Dedifferentiated amniotic fluid mesenchymal stem cell (primary cell): ENCODE data around the gene ADGRL2.
"Not testable (repeated sequence)": the region's sequence is repeated elsewhere in the genome, so short reads cannot be mapped to it uniquely, and the experiment has no call there.

ENCODE experiments used
- DNase-seq: peaks from one replicate; pipeline ENCODE4 v3.0.0-alpha.2; 2016; ENCODE audit errors: extremely low spot score

Gene ADGRL2

GRCh38 chr1:81847063-81847462, 46.3 kb downstream of the ADGRL2 start:
- DNase-seq: no peak

GRCh38 chr1:81848880-81849682, 48.3 kb downstream of the ADGRL2 start:
- no peak for DNase-seq

GRCh38 chr1:81850031-81850430, 49.3 kb downstream of the ADGRL2 start:
- no peak for DNase-seq

- DNase-seq: no peak
Observed at GRCh38 chr1:81850495-81850894, 49.8 kb downstream of the ADGRL2 start.

GRCh38 chr1:81851217-81851616, 50.5 kb downstream of the ADGRL2 start:
- no peak for DNase-seq

GRCh38 chr1:81852961-81853360, 52.2 kb downstream of the ADGRL2 start:
- no peak for DNase-seq

- DNase-seq: no peak
Observed at GRCh38 chr1:81867235-81867634, 66.5 kb downstream of the ADGRL2 start.

- no peak for DNase-seq
Observed at GRCh38 chr1:81869307-81869706, 68.6 kb downstream of the ADGRL2 start.

- not testable (repeated sequence) for DNase-seq
Observed at GRCh38 chr1:81871091-81871490, 70.4 kb downstream of the ADGRL2 start.

- no peak for DNase-seq
Observed at GRCh38 chr1:81873946-81874345, 73.2 kb downstream of the ADGRL2 start.

GRCh38 chr1:81874461-81874860, 73.7 kb downstream of the ADGRL2 start:
- no peak for DNase-seq

GRCh38 chr1:81874940-81875339, 74.2 kb downstream of the ADGRL2 start:
- no peak for DNase-seq

GRCh38 chr1:81876901-81877733, 76.4 kb downstream of the ADGRL2 start:
- no peak for DNase-seq

GRCh38 chr1:81877940-81878339, 77.2 kb downstream of the ADGRL2 start:
- no peak for DNase-seq

- no peak for DNase-seq
Observed at GRCh38 chr1:81878538-81878937, 77.8 kb downstream of the ADGRL2 start.

GRCh38 chr1:81880781-81881180, 80.0 kb downstream of the ADGRL2 start:
- no peak for DNase-seq

GRCh38 chr1:81885291-81885690, 84.6 kb downstream of the ADGRL2 start:
- DNase-seq: no peak

- DNase-seq: not testable (repeated sequence)
Observed at GRCh38 chr1:81886292-81886691, 85.6 kb downstream of the ADGRL2 start.

GRCh38 chr1:81887421-81888144, 86.8 kb downstream of the ADGRL2 start:
- DNase-seq: no peak

GRCh38 chr1:81889166-81889565, 88.4 kb downstream of the ADGRL2 start:
- no peak for DNase-seq

- no peak for DNase-seq
Observed at GRCh38 chr1:81894867-81895266, 94.1 kb downstream of the ADGRL2 start.

- no peak for DNase-seq
Observed at GRCh38 chr1:81899214-81899821, 98.6 kb downstream of the ADGRL2 start.
